Neuron (in vitro differentiated cells): Measurements from ENCODE around the gene EHBP1L1.

Source experiments
- H2AFZ ChIP-seq: one replicate; pipeline ENCODE4 v1.6.1; 2013; ENCODE audit warnings: low read depth, mild to moderate bottlenecking, inconsistent platforms, low read length, moderate library complexity
- H3K27me3 ChIP-seq: one replicate; pipeline ENCODE4 v1.6.1; 2013; ENCODE audit warnings: low read length; ENCODE audit not compliant: insufficient read depth
- H3K36me3 ChIP-seq: one replicate; pipeline ENCODE4 v1.6.1; 2013; ENCODE audit warnings: low read length; ENCODE audit not compliant: insufficient read depth
- H3K4me1 ChIP-seq: one replicate; pipeline ENCODE4 v1.6.1; 2013; ENCODE audit warnings: low read length; ENCODE audit not compliant: insufficient read depth
- H3K4me3 ChIP-seq: 2 replicates; pipeline ENCODE4 v1.5.1; 2013; ENCODE audit warnings: mild to moderate bottlenecking, low read length, moderate library complexity
- H3K9me3 ChIP-seq: one replicate; pipeline ENCODE4 v1.6.1; 2013; ENCODE audit warnings: low read length

EHBP1L1 gene

GRCh38 chr11:65593518-65594414 lies 17.9 kb downstream of the EHBP1L1 start:
- H3K4me3 ChIP-seq: no peak overlapping the region
- H2AFZ ChIP-seq: no peak overlapping the region
- H3K4me1 ChIP-seq: peaks cover 10% of the 10 kb centered on the region
- H3K36me3 ChIP-seq: peaks cover 14% of the 10 kb centered on the region
- no peaks in the 10 kb centered on the region for H3K27me3 ChIP-seq
- no peaks in the 10 kb centered on the region for H3K9me3 ChIP-seq

GRCh38 chr11:65595131-65595530 lies 19.3 kb downstream of the EHBP1L1 start:
- Histone ChIP-seq H3K36me3 (peaks cover 20% of the 10 kb centered on the region), H3K27me3 (no peaks in the 10 kb centered on the region), H3K4me3 (no peak overlapping the region), H2AFZ (no peak overlapping the region), H3K9me3 (no peaks in the 10 kb centered on the region), H3K4me1 (no peaks in the 10 kb centered on the region)

GRCh38 chr11:65595543-65596281 lies 19.9 kb downstream of the EHBP1L1 start, which contains the start of gene KCNK7:
Gene KCNK7, minus strand, starts transcription at chr11:65595800. Its CDS starts 28 bp downstream, at chr11:65595772.
- H3K27me3 ChIP-seq: no peaks in the 10 kb centered on the region
- H3K36me3 ChIP-seq: peaks cover 20% of the 10 kb centered on the region
- no peak within 1 kb of the TSS for H2AFZ ChIP-seq
- H3K4me1 ChIP-seq: no peaks in the 10 kb centered on the region
- H3K9me3 ChIP-seq: no peaks in the 10 kb centered on the region
- H3K4me3 ChIP-seq: no peak within 1 kb of the TSS

GRCh38 chr11:65596520-65596919 lies 20.7 kb downstream of the EHBP1L1 start:
- H2AFZ ChIP-seq: no peak overlapping the region
- H3K36me3 ChIP-seq: peaks cover 20% of the 10 kb centered on the region
- H3K9me3 ChIP-seq: no peaks in the 10 kb centered on the region
- H3K27me3 ChIP-seq: no peaks in the 10 kb centered on the region
- H3K4me1 ChIP-seq: no peaks in the 10 kb centered on the region
- no peak overlapping the region for H3K4me3 ChIP-seq

GRCh38 chr11:65598258-65598699 lies 22.4 kb downstream of the EHBP1L1 start:
- Histone ChIP-seq H2AFZ (no peak overlapping the region), H3K36me3 (peaks cover 28% of the 10 kb centered on the region), H3K4me3 (no peak overlapping the region), H3K9me3 (no peaks in the 10 kb centered on the region), H3K27me3 (no peaks in the 10 kb centered on the region), H3K4me1 (no peaks in the 10 kb centered on the region)

- no peaks in the 10 kb centered on the region for H3K27me3 ChIP-seq
Observed at GRCh38 chr11:65599216-65599954, 23.5 kb downstream of the EHBP1L1 start.

GRCh38 chr11:65599955-65600246 lies 24.0 kb downstream of the EHBP1L1 start:
- Histone ChIP-seq H3K36me3 (peaks cover 43% of the 10 kb centered on the region), H3K27me3 (no peaks in the 10 kb centered on the region), H3K9me3 (no peaks in the 10 kb centered on the region), H3K4me1 (no peaks in the 10 kb centered on the region), H2AFZ (no peak overlapping the region), H3K4me3 (no peak overlapping the region)

More at GRCh38 chr11:65599216-65599954, 23.5 kb downstream of the EHBP1L1 start:
- no peaks in the 10 kb centered on the region for H3K9me3 ChIP-seq
- no peak overlapping the region for H2AFZ ChIP-seq
- no peaks in the 10 kb centered on the region for H3K4me1 ChIP-seq
- H3K36me3 ChIP-seq: peaks cover 38% of the 10 kb centered on the region
- H3K4me3 ChIP-seq: no peak overlapping the region

- H3K36me3 ChIP-seq: peaks cover 54% of the 10 kb centered on the region
- H3K9me3 ChIP-seq: no peaks in the 10 kb centered on the region
- H3K4me1 ChIP-seq: no peaks in the 10 kb centered on the region
- H2AFZ ChIP-seq: no peak overlapping the region
- no peak overlapping the region for H3K4me3 ChIP-seq
- H3K27me3 ChIP-seq: no peaks in the 10 kb centered on the region
Observed at GRCh38 chr11:65604258-65604657, 28.4 kb downstream of the EHBP1L1 start.

GRCh38 chr11:65606876-65607613 lies 31.2 kb downstream of the EHBP1L1 start:
- H3K4me3 ChIP-seq: no peak overlapping the region
- H3K4me1 ChIP-seq: peaks cover 13% of the 10 kb centered on the region
- H3K27me3 ChIP-seq: no peaks in the 10 kb centered on the region
- H2AFZ ChIP-seq: no peak overlapping the region
- peaks cover 56% of the 10 kb centered on the region for H3K36me3 ChIP-seq
- no peaks in the 10 kb centered on the region for H3K9me3 ChIP-seq

GRCh38 chr11:65607614-65608426 lies 32.0 kb downstream of the EHBP1L1 start:
- Histone ChIP-seq H3K4me3 (no peak overlapping the region), H3K36me3 (peaks cover 52% of the 10 kb centered on the region), H3K4me1 (peaks cover 20% of the 10 kb centered on the region), H2AFZ (no peak overlapping the region), H3K27me3 (no peaks in the 10 kb centered on the region), H3K9me3 (no peaks in the 10 kb centered on the region)

GRCh38 chr11:65609229-65609628 lies 33.4 kb downstream of the EHBP1L1 start:
- Histone ChIP-seq H3K36me3 (peaks cover 39% of the 10 kb centered on the region), H3K4me3 (no peak overlapping the region), H3K9me3 (no peaks in the 10 kb centered on the region), H3K4me1 (peaks cover 32% of the 10 kb centered on the region), H2AFZ (no peak overlapping the region), H3K27me3 (no peaks in the 10 kb centered on the region)

GRCh38 chr11:65609665-65610064 lies 33.8 kb downstream of the EHBP1L1 start:
- H3K36me3 ChIP-seq: peaks cover 34% of the 10 kb centered on the region
- no peaks in the 10 kb centered on the region for H3K9me3 ChIP-seq
- no peaks in the 10 kb centered on the region for H3K27me3 ChIP-seq
- H3K4me3 ChIP-seq: no peak overlapping the region
- H2AFZ ChIP-seq: no peak overlapping the region
- peaks cover 34% of the 10 kb centered on the region for H3K4me1 ChIP-seq
